Hippocampal formation (tissue), 2 donors: ENCODE results near the gene DNAH1.
"Not testable (repeated sequence)": the region's sequence is repeated elsewhere in the genome, so short reads cannot be mapped to it uniquely, and the experiment has no call there.

Experiments used
- DNase-seq, 2 donors: peaks; one replicate each; lab custom pipeline; 2025; lab: John Stamatoyannopoulos, UW

DNAH1 gene

DNA sequence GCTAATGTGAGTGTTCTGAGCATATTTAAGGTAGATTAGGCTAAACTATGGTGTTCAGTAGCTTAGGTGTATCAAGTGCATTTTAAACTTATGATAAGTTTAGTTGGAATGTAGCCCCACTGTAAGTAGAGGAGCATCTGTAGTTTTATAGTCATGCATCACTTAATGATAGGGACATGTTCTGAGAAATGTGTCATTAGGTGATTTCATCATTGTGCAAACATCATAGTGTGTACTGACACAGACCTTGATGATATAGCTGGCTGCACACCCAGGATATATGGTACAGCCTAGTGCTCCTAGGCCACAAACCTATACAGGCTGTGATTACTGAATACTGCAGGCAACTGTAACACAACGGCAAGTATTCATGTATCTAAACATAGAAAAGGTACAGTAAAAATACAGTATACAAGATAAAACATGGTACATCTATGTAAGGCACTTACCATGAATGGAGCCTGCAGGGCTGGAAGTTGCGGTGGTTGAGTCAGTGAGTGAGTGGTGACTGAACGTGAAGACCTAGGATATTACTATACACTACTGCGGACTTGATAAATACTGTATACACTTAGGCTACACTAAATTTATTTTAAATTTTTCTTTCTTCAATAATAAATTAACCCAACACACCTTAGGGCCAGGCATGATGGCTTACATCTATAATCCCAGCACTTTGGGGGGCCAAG lies 17.9 kb downstream of the DNAH1 start:
- no peak for DNase-seq

DNA sequence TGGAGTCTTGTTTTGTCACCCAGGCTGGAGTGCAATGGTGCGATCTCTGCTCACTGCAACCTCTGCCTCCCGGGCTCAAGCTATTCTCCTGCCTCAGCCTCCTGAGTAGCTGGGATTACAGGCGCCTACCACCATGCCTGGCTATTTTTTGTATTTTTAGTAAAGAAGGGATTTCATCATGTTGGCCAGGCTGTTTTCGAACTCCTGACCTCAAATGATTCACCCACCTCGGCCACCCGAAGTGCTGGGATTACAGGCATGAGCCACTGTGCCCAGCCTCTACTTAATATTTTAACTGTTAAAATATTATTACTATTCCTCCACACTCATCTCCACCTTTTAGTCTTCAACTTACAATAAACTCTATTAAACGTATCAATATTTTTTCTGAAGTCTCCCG lies 22.0 kb downstream of the DNAH1 start:
- not testable (repeated sequence) for DNase-seq

DNA sequence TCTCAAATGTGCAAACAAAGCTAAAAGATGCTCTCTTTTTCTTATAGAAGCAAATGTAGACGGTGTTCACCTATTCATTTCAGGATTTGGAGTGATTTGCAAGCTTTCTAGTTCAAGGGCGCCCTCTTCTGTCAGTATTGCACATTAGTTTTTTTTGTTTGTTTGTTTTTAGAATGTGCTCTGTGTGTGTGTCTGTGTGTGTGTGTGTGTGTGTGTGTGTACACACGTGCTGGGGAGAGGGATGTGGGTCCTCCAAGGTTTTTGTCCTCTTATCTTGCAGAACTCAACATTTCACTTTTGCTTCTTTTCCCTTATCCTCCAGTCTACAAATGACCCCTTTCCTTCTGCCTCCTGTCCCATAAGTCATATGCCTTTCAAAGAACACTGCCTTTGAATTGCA lies 23.5 kb downstream of the DNAH1 start:
- peak; percentile 10 to 80 for DNase-seq

DNA sequence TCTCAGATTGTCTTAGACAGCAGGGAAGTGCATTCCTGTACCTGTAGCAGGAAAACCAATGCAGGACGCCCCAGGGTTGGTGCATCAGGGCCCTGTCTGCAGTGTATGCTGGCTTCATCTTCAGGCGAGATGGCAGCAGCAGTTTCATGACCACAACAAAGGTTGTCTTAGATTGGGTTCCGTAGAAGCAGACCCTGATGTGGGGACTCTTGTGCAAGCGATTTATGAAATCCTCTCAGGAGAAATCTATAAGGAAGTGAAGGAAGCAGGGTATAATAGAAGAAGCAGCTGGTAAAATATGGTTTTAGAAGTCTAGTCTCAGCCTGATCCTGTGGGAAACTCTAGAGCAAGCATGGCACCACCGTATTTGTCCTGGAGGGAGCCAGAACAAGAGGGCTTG lies 25.0 kb downstream of the DNAH1 start:
- no peak for DNase-seq

DNA sequence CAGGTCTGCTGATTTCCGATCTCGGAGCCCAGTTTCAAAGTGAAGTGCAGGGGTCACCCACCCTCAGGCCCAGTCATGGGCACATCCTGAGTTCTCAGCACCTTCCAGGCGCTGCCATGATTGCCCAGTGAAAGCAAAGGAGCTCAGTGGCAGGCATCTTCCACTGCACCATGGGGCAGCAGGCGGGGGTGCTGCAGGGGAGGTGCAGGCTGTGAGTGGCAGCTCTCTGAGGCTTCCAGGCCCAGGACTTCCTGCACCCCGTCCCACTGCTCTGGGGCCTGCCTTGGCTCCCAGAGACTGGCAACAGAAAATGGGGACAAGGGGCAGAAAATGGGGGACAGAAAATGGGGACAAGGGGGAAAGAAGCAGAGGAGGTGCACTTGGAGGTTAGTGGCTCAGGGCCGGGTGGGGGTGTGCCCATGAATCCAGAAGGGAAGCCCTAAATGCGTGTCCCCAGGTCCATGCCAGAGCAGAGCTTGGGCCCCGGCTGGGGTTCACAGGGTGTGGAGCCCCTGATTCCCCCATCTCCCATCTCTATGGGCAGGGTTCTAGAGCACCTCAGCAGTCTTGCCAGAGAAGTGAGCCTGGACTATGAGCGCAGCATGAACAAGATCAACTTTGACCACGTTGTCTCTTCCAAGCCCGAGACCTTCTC lies 28.0 kb downstream of the DNAH1 start:
- no peak for DNase-seq

GRCh38 chr3:52345521-52346109 lies 29.5 kb downstream of the DNAH1 start:
- no peak for DNase-seq

DNA sequence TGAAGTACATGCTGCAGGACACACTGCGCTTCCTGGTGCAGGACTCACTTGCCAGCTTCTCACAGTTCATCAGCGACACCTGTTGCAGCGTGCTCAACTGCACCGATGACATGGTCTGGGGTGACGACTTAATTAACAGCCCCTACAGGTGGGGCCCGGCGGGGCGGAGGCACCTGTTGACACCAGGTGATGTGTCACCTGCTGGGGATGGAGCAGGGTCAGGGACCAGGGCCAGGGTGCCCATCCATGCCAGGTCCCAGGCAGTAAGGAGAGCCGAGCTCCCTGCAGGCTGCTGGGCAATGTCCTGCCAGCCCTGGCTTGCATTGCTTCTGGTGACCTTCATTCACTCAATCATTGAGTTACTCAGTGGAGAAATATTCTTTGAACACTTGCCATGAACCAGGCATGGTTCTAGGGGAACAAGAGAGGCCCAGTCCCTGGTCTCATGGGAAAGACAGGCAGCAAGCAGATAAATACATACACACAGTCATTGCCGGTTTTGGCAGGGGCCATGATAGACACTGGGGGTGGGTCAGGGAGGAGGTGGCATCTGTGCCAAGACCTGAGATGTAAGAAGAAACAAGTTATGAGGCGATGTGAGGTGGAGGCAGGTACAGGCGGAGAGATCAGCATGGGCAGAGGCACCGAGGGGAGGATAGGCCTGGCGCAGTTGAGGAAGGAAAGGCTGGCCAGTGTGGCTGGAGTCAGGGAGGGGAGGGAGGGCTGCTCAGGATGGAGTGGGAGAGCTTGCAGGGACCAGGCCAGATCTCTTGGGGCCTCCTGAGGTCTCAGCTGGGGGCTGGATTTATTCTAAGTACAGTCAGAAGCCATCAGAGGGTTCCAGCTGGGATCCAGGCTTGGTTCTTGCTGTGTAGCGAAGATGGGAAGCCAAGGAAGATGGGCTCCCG lies 30.8 kb downstream of the DNAH1 start:
- no peak for DNase-seq

DNA sequence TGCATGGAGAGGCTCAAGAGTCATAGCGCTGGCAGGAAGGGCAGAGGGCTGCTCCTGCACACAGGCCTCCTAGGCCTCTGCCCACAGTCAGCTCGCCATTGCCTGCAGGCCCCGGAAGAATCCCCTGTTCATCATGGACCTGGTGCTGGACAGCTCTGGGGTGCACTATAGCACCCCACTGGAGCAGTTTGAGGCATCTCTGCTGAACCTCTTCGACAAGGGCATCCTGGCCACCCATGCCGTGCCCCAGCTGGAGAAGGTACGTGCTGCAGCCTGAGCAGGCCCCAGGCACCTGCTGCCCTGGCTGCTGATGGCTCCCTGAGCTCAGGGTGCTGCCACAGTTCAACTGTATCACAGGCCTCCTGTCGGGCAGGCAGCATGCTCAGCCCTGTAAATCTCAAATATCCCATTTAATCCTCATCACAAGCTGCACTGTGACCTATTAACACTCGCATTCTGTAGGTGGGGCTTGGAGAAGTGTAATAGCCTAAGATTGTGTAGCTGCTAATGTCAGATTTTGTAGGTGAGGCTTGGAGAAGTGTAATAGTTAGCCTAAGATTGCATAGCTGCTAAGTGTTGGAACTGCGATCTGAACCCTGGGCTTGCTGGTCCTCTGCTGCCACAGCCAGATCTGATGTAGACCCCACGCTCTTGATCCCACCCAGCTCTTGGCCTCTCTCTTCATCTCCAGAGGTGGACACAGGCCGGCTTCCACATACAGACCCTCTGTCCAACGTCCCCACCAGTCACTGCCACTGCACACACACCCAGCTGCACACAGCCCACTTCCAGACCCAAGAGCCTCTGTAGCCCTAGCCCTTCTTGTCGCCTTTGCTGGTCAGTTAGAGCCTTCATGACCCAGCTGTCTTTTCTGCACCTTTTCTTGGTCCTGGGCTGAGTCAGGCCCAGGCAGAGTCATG lies 31.9 kb downstream of the DNAH1 start:
- no peak for DNase-seq

DNA sequence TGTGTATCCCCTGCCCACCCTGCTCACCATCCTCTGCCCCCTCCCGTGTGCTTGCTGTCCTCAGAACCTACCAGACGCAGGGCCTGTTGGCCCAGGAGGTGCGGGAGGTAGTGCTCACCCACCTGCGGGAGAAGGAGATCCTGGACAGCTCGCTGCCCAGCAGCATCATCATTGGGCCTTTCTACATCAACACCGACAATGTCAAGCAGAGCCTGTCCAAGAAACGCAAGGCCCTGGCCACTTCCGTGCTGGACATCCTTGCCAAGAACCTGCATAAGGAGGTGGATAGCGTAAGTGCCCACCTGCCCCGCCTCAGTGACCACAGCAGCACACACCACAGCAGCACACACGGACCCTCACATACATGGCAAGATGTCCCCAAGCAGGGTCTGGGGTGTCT lies 33.0 kb downstream of the DNAH1 start:
- DNase-seq = no peak

DNA sequence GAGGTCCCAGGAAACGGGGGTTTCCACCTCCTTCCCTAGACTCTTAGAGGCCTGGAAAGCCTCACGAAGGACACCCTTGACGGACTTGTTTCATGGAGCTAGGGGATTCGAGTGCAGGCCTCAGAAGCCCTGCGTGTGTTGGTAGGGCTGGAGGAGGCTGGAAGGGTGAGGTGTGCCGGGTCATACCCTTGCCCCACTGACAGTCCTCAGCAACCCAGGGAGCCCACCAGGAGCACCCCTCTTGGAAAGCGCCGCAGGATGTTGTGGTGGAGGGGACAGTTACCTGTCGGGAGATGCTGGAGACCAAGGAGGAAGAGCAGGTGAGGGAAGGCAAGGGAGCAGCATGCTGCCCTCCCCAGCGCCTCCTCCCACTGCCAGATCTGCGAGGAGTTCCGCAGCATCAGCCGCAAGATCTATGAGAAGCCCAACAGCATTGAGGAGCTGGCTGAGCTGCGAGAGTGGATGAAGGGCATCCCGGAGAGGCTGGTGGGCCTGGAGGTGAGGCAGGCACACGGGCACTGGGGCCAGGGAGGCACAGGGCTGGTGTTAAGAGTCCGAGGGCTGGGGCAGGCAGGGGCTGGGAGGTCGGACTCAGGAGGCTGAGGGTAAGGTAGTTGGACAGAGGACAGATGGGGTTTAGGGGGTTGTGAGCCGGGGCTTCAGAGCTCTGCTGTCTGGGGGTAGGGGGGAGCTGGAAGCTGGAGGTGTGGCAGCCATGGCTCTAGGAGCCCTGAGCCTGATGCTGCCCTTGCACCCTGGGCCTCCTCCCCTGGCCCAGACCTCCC lies 33.7 kb downstream of the DNAH1 start:
- DNase-seq = no peak

DNA sequence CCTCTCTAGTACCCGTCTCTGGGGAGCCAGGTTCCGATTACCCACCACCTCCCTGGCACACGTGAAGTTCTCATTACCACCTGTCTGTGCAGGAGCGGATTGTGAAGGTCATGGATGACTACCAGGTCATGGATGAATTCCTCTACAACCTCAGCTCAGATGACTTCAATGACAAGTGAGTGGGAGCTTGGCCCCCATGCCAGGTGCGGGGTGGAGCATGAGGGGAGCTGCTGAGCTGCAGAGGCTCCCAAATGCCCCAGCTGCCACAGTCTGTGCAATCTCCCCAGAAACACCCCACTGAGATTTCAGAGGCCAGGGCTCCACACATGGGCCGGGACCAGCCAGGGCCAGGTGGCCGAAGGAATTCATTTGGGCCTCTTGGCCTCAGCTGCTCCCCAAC lies 34.3 kb downstream of the DNAH1 start:
- no peak for DNase-seq

GRCh38 chr3:52350981-52351761 lies 35.1 kb downstream of the DNAH1 start:
- no peak for DNase-seq

- no peak for DNase-seq
Observed at GRCh38 chr3:52351762-52352368, 35.7 kb downstream of the DNAH1 start.

DNA sequence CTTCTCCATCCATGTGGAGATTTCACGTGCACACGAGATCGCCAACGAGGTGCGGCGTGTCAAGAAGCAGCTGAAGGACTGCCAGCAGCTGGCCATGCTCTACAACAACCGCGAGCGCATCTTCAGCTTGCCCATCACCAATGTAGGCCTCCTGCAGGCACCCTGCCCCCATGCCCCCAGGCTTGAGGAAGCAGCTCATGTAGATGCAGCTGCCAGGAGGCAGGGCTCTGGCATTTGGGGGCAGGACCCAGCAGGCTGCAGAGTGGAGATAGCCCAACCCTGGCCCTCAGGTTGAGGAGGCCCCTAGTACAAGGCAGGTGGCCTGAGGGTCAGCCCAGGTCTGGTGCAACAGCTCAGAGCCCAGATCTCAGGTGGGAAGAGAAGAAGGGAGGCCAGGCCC lies 36.4 kb downstream of the DNAH1 start:
- DNase-seq = no peak

GRCh38 chr3:52353291-52353855 lies 37.3 kb downstream of the DNAH1 start:
- no peak for DNase-seq

GRCh38 chr3:52354676-52355075 lies 38.6 kb downstream of the DNAH1 start:
- no peak for DNase-seq

DNA sequence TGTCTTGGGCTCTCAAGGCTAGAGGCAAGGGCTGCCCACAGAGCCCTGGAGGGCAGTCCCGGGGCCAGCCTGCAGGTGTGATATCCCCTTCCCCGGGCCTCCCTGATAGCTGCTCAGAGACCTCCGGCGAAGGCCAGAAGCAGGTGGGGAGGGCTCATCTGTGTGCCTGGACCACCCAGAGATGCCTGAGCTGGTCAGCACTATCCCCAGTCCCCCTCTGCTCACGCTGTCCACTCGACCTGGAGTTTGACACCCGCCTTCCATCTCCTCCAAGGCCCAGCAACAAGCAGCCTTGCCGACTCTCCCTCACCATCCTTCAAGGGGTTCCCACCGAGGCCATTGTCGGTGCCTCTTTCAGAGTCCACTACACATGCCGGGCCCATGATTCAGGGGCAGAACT lies 39.4 kb downstream of the DNAH1 start:
- no peak for DNase-seq

DNA sequence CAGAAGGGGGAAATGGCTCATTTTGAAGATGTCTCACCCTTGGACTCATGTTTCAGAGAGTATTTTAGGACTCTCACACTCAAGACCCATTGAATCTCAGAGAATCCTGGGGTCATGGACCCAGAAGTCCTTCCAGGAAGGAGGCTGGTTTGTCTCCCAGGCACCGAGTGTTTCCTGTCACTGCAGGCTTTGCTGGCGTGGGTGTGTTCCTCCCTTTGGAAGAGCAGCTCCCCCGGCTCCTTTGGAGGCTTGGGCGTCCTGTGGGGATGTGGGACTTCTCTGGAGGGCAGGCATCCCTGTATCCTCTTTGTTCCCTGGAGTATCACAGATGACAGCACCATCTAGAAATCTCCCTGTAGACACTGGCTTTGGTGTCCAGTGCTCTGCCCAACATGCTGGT lies 40.0 kb downstream of the DNAH1 start:
- DNase-seq = no peak
